Chondrocyte (in vitro differentiated cells): ENCODE data around the gene FBXO34. TPM values are rescaled to one million over a fixed set of nuclear protein-coding genes. Genes with fewer than 3 reads are reported as not detected.

Source experiments
- DNase-seq: peaks from one replicate; pipeline ENCODE4 v3.0.0; 2021; ENCODE audit warnings: mixed read lengths, low spot score
- H3K27ac Mint-ChIP-seq: one replicate; pipeline ENCODE4 v1.8.0; 2021; ENCODE audit warnings: mild to moderate bottlenecking, moderate library complexity, mixed read lengths; ENCODE audit not compliant: unreplicated experiment
- H3K27me3 Mint-ChIP-seq: 2 replicates; pipeline ENCODE4 v1.8.0; 2021; ENCODE audit warnings: low read depth, mixed read lengths
- H3K36me3 Mint-ChIP-seq: 2 replicates; pipeline ENCODE4 v1.8.0; 2021; ENCODE audit warnings: low read depth, mixed read lengths
- H3K4me1 Mint-ChIP-seq: 2 replicates; pipeline ENCODE4 v1.8.0; 2021; ENCODE audit warnings: low read depth, mild to moderate bottlenecking, mixed read lengths
- H3K4me3 Mint-ChIP-seq: one replicate; pipeline ENCODE4 v1.8.0; 2021; ENCODE audit warnings: mild to moderate bottlenecking, moderate library complexity, mixed read lengths; ENCODE audit not compliant: unreplicated experiment
- H3K9me3 Mint-ChIP-seq: 2 replicates; pipeline ENCODE4 v1.8.0; 2021; ENCODE audit warnings: low read depth, mixed read lengths
- CTCF ChIP-seq: fragments of 200-600 bp; sonication (generic); IDR thresholded peaks from 2 replicates; pipeline ENCODE4 v1.5.0; 2021; ENCODE audit warnings: antibody characterized with exemption, mild to moderate bottlenecking, moderate library complexity
- total RNA-seq: library from RNA; stranded (reverse); gene quantifications from 3 replicates; pipeline ENCODE4 v1.2.1, GENCODE V29; 2021

Gene FBXO34
- total RNA-seq, 1 donor from 2014 or later: 18.9 TPM

- Mint-ChIP-seq H3K36me3 (peaks cover 2% of the 10 kb centered on the region), H3K9me3 (no peaks in the 10 kb centered on the region), H3K27me3 (no peaks in the 10 kb centered on the region), H3K27ac (no peak overlapping the region), H3K4me3 (no peak overlapping the region), H3K4me1 (peaks cover 36% of the 10 kb centered on the region)
- TF ChIP-seq CTCF: no peak
- DNase-seq: no peak
Measured at GRCh38 chr14:55276736-55277135, 5.5 kb downstream of the FBXO34 start.

- Mint-ChIP-seq H3K4me1 (peaks cover 28% of the 10 kb centered on the region), H3K4me3 (no peak overlapping the region), H3K36me3 (peaks cover 2% of the 10 kb centered on the region), H3K9me3 (no peaks in the 10 kb centered on the region), H3K27me3 (no peaks in the 10 kb centered on the region), H3K27ac (no peak overlapping the region)
- TF ChIP-seq CTCF: no peak
- DNase-seq: no peak
Measured at GRCh38 chr14:55277972-55278740, 6.9 kb downstream of the FBXO34 start.

GRCh38 chr14:55279384-55279783, 8.2 kb downstream of the FBXO34 start:
- no peak for DNase-seq
- peaks cover 2% of the 10 kb centered on the region for H3K36me3 Mint-ChIP-seq
- H3K4me1 Mint-ChIP-seq: peaks cover 17% of the 10 kb centered on the region
- no peak for TF ChIP-seq CTCF
- no peak overlapping the region for H3K4me3 Mint-ChIP-seq
- peak overlapping the region; percentile 30 for H3K27ac Mint-ChIP-seq
- no peaks in the 10 kb centered on the region for H3K27me3 Mint-ChIP-seq
- H3K9me3 Mint-ChIP-seq: no peaks in the 10 kb centered on the region

- peaks cover 2% of the 10 kb centered on the region for H3K36me3 Mint-ChIP-seq
- no peaks in the 10 kb centered on the region for H3K27me3 Mint-ChIP-seq
- no peak overlapping the region for H3K27ac Mint-ChIP-seq
- no peak for DNase-seq
- H3K9me3 Mint-ChIP-seq: no peaks in the 10 kb centered on the region
- TF ChIP-seq CTCF: no peak
- H3K4me1 Mint-ChIP-seq: peaks cover 24% of the 10 kb centered on the region
- H3K4me3 Mint-ChIP-seq: no peak overlapping the region
Measured at GRCh38 chr14:55281316-55281839, 10.2 kb downstream of the FBXO34 start.

GRCh38 chr14:55285048-55285652, 13.9 kb downstream of the FBXO34 start:
- H3K4me1 Mint-ChIP-seq: peaks cover 24% of the 10 kb centered on the region
- no peaks in the 10 kb centered on the region for H3K9me3 Mint-ChIP-seq
- H3K4me3 Mint-ChIP-seq: no peak overlapping the region
- H3K36me3 Mint-ChIP-seq: no peaks in the 10 kb centered on the region
- no peak for TF ChIP-seq CTCF
- H3K27me3 Mint-ChIP-seq: no peaks in the 10 kb centered on the region
- H3K27ac Mint-ChIP-seq: peak overlapping the region; percentile 34
- DNase-seq: no peak
